ENCODE results near the gene ADGRV1. TPM values are rescaled to one million over a fixed set of nuclear protein-coding genes. Genes with fewer than 3 reads are reported as not detected.

Gene ADGRV1
- total RNA-seq, 4 donors from 2014 or later: 0.28 to 6.5 (median 3.7) TPM

- no peak overlapping the region for H3K4me3 ChIP-seq
- DNase-seq: no peak
- no peak overlapping the region for H3K27ac ChIP-seq
- TF ChIP-seq POLR2A (IDR thresholded peaks at IDR 0.05): no peak
- TF ChIP-seq, protein P1, sequence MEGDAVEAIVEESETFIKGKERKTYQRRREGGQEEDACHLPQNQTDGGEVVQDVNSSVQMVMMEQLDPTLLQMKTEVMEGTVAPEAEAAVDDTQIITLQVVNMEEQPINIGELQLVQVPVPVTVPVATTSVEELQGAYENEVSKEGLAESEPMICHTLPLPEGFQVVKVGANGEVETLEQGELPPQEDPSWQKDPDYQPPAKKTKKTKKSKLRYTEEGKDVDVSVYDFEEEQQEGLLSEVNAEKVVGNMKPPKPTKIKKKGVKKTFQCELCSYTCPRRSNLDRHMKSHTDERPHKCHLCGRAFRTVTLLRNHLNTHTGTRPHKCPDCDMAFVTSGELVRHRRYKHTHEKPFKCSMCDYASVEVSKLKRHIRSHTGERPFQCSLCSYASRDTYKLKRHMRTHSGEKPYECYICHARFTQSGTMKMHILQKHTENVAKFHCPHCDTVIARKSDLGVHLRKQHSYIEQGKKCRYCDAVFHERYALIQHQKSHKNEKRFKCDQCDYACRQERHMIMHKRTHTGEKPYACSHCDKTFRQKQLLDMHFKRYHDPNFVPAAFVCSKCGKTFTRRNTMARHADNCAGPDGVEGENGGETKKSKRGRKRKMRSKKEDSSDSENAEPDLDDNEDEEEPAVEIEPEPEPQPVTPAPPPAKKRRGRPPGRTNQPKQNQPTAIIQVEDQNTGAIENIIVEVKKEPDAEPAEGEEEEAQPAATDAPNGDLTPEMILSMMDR (IDR thresholded peaks at IDR 0.05): no peak
- H3K9me3 ChIP-seq: no peaks in the 10 kb centered on the region
- no peaks in the 10 kb centered on the region for H3K36me3 ChIP-seq
- H3K4me1 ChIP-seq: peaks cover 0 to 5% (median 0%) of the 10 kb centered on the region in 4 donors
- H3K27me3 ChIP-seq: no peaks in the 10 kb centered on the region
Observed at GRCh38 chr5:91146905-91147600, 588.5 kb downstream of the ADGRV1 start.

DNA sequence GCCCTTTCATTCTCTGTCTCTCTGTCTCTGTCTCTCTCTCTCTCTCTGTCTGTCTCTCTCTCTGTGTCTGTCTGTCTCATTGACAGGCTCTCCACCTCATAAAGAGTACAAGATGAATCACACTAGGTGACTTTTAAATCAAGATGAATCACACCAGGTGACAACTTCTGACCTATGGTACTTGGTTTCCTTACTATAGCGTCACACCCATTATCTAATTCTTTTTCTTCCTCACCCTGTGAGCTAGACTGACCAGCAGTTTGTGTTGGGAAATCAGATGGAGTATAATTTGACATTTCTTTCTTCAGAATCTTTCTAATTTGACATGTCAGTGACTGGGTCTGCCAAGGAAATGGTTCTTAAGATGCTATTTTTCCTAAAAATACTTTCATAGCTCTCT is 591.6 kb downstream of the ADGRV1 start:
- no peak for DNase-seq
- H3K27me3 ChIP-seq: no peaks in the 10 kb centered on the region
- no peak overlapping the region for H3K4me3 ChIP-seq
- no peaks in the 10 kb centered on the region for H3K36me3 ChIP-seq
- H3K27ac ChIP-seq: no peak overlapping the region
- H3K4me1 ChIP-seq: no peaks in the 10 kb centered on the region
- H3K9me3 ChIP-seq: no peaks in the 10 kb centered on the region
- TF ChIP-seq, protein P1 (IDR thresholded peaks at IDR 0.05): no peak
- no peak for TF ChIP-seq POLR2A (IDR thresholded peaks at IDR 0.05)

DNA sequence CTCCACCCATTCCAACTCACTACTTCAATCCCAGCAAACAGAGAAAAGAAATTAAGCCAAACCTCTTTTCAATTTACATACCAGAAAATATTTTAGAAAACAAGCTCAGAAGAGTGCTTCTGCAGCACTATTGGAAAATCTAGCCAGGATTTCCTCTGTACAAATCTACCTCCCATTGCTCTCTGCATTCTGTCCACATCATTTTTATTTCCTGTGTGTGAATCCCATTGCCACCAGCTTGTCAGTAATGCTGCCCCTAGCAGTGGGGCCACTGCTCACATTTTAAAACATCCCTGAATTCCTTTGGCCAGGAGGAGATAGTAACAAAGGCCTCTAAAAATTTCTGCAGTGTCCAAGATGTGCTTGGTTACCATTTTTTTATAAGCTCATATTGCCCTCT is 592.0 kb downstream of the ADGRV1 start:
- H3K27ac ChIP-seq: no peak overlapping the region
- DNase-seq: no peak
- no peaks in the 10 kb centered on the region for H3K27me3 ChIP-seq
- no peaks in the 10 kb centered on the region for H3K4me1 ChIP-seq
- H3K9me3 ChIP-seq: no peaks in the 10 kb centered on the region
- no peak overlapping the region for H3K4me3 ChIP-seq
- no peaks in the 10 kb centered on the region for H3K36me3 ChIP-seq
- TF ChIP-seq, protein P1 (IDR thresholded peaks at IDR 0.05): no peak
- no peak for TF ChIP-seq POLR2A (IDR thresholded peaks at IDR 0.05)

GRCh38 chr5:91151947-91152346 is 593.4 kb downstream of the ADGRV1 start:
- no peak for DNase-seq
- Histone ChIP-seq H3K4me3 (no peak overlapping the region), H3K36me3 (no peaks in the 10 kb centered on the region), H3K9me3 (no peaks in the 10 kb centered on the region), H3K27ac (no peak overlapping the region), H3K27me3 (no peaks in the 10 kb centered on the region), H3K4me1 (no peaks in the 10 kb centered on the region)
- no peak for TF ChIP-seq POLR2A (IDR thresholded peaks at IDR 0.05)
- TF ChIP-seq, protein P1 (IDR thresholded peaks at IDR 0.05): no peak

DNA sequence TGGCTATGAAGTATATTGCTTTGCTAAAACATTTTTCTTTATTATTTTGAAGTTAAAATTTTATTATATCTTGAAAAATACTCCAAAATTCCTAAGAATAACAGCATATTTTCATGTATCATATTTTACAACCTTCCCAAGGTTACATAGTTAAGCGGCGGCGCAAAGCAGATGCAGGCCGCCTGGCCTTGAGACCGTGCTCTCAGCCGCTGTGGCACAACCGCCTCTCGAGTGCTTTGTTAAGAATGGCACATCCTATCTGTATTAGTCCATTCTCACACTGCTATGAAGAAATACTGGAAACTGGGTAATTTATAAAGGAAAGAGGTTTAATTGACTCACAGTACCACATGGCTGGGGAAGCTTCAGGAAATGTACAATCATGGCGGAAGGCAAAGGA is 595.7 kb downstream of the ADGRV1 start:
- no peak for DNase-seq
- H3K9me3 ChIP-seq: no peaks in the 10 kb centered on the region
- no peak overlapping the region for H3K27ac ChIP-seq
- no peak overlapping the region for H3K4me3 ChIP-seq
- no peaks in the 10 kb centered on the region for H3K36me3 ChIP-seq
- no peaks in the 10 kb centered on the region for H3K4me1 ChIP-seq
- H3K27me3 ChIP-seq: no peaks in the 10 kb centered on the region
- TF ChIP-seq, protein P1 (IDR thresholded peaks at IDR 0.05): no peak
- TF ChIP-seq POLR2A (IDR thresholded peaks at IDR 0.05): no peak

All from Peyer's patch (tissue), 4 donors.